ENCODE measurements around the gene PUDP. TPM values are rescaled to one million over a fixed set of nuclear protein-coding genes. Genes with fewer than 3 reads are reported as not detected.

PUDP gene
- total RNA-seq, 4 donors from 2014 or later = 10.4 to 16.6 (median 11.5) TPM

DNA sequence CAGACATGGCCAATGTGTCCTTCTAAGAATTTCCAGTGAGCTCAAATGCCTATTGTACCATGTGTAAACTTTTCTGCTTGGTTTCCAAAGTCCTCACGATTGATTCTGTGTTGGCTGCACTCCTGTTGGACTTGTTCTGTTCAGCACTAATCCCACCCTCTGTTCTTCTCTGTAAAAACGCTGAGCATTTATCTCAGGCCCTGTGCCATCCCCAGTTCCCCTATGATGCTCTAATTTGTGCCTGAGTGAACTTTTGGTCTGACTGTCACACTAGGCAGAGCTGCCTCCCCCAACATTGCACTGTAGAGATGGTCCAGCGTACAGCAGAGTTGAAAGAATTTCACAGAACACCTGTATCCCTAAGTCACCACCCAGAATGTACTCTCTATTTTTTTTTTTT lies 76.6 kb downstream of the PUDP start:
- Histone ChIP-seq H3K36me3 (no peaks in the 10 kb centered on the region), H3K27ac (no peak overlapping the region), H3K27me3 (no peaks in the 10 kb centered on the region), H3K9me3 (no peaks in the 10 kb centered on the region), H3K4me3 (no peak overlapping the region), H3K4me1 (peaks cover 0 to 6% (median 0%) of the 10 kb centered on the region in 3 donors)
- intact Hi-C loops (cut with DNase I) = no loop called here
- no peak for TF ChIP-seq CTCF (IDR thresholded peaks at IDR 0.05)
- no peak for TF ChIP-seq POLR2A (IDR thresholded peaks at IDR 0.05)
- no peak for DNase-seq
- WGBS, 2 donors = 51 to 60% methylated on average over 2 to 3 of the region's 3 CpGs

- intact Hi-C loops (cut with DNase I) = no loop called here
- no peaks in the 10 kb centered on the region for H3K27me3 ChIP-seq
- no peak overlapping the region for H3K4me3 ChIP-seq
- no peak for DNase-seq
- H3K36me3 ChIP-seq = no peaks in the 10 kb centered on the region
- no peak overlapping the region for H3K27ac ChIP-seq
- TF ChIP-seq CTCF (IDR thresholded peaks at IDR 0.05) = no peak
- no peak for TF ChIP-seq POLR2A (IDR thresholded peaks at IDR 0.05)
- H3K4me1 ChIP-seq = no peaks in the 10 kb centered on the region
- H3K9me3 ChIP-seq = no peaks in the 10 kb centered on the region
- 71 to 88% methylated on average over 2 of the region's 2 CpGs for WGBS, 2 donors
Observed at GRCh38 chrX:7069556-7069955, 78.4 kb downstream of the PUDP start.

DNA sequence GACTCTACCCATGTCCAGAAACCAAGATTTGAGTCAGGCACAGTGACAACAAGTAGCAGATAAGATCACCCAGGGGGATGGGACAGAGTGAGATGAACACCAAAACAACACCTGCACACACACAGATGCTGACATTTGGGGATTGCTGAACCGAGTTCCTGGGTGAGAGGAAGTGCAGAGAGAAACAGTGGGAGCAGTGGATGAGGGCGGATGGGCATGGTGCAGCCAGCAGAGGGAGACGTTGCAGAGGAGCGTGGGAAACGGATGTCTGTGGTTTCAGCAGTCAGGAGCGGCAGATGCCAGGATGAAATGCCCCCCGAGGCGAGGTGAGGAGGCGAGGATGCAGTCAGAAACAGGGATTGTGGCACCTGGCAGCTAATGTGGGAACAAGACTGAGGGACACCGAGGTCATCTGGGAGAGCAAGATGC lies 79.0 kb downstream of the PUDP start:
- intact Hi-C loops (cut with DNase I) = no loop called here
- no peak for TF ChIP-seq POLR2A (IDR thresholded peaks at IDR 0.05)
- peak in 1 of 6 experiments; percentile 19 for TF ChIP-seq CTCF (IDR thresholded peaks at IDR 0.05)
- 66 to 100% methylated on average over 1 to 10 of the region's 10 CpGs for WGBS, 2 donors
- Histone ChIP-seq H3K27me3 (no peaks in the 10 kb centered on the region), H3K4me1 (no peaks in the 10 kb centered on the region), H3K9me3 (no peaks in the 10 kb centered on the region), H3K36me3 (no peaks in the 10 kb centered on the region), H3K27ac (no peak overlapping the region), H3K4me3 (no peak overlapping the region)
- no peak for DNase-seq

GRCh38 chrX:7067256-7067655 lies 80.7 kb downstream of the PUDP start:
- no peak for DNase-seq
- no peaks in the 10 kb centered on the region for H3K9me3 ChIP-seq
- H3K4me1 ChIP-seq = no peaks in the 10 kb centered on the region
- no peaks in the 10 kb centered on the region for H3K36me3 ChIP-seq
- H3K4me3 ChIP-seq = no peak overlapping the region
- WGBS, 2 donors = 100% methylated on average over 1 to 4 of the region's 7 CpGs
- H3K27me3 ChIP-seq = no peaks in the 10 kb centered on the region
- intact Hi-C loops (cut with DNase I) = no loop called here
- no peak overlapping the region for H3K27ac ChIP-seq
- TF ChIP-seq POLR2A (IDR thresholded peaks at IDR 0.05) (no peak), CTCF (IDR thresholded peaks at IDR 0.05) (no peak)

- Histone ChIP-seq H3K36me3 (no peaks in the 10 kb centered on the region), H3K27ac (no peak overlapping the region), H3K4me1 (no peaks in the 10 kb centered on the region), H3K4me3 (no peak overlapping the region), H3K9me3 (no peaks in the 10 kb centered on the region), H3K27me3 (no peaks in the 10 kb centered on the region)
- TF ChIP-seq POLR2A (IDR thresholded peaks at IDR 0.05) (no peak), CTCF (IDR thresholded peaks at IDR 0.05) (no peak)
- DNase-seq = no peak
- intact Hi-C loops (cut with DNase I) = no loop called here
- WGBS, 2 donors = 88 to 94% methylated on average over 2 to 8 of the region's 8 CpGs
Observed at GRCh38 chrX:7065473-7065872, 82.5 kb downstream of the PUDP start.
